Tibial nerve (tissue), 3 donors: ENCODE data around the gene LGI1.

ENCODE experiments used
- POLR2A ChIP-seq, 2 donors: fragments of 450-650 bp; IDR thresholded peaks; one replicate each; pipeline ENCODE4 v1.6.1; 2017; ENCODE audit warnings: antibody characterized with exemption in 2 of 2, mild to moderate bottlenecking in 2 of 2, moderate library complexity in 2 of 2
- TF ChIP-seq, protein P1 (sequence below), 5 experiments: fragments of 200-600 bp in 3 of 5; fragments of 450-650 bp in 2 of 5; sonication (generic) in 3 of 5; IDR thresholded peaks; one replicate each; pipeline ENCODE4 v1.5.1; 2016 to 2019; ENCODE audit warnings: antibody characterized with exemption in 5 of 5, mild to moderate bottlenecking in 3 of 5, moderate library complexity in 2 of 5

- TF ChIP-seq, protein P1, sequence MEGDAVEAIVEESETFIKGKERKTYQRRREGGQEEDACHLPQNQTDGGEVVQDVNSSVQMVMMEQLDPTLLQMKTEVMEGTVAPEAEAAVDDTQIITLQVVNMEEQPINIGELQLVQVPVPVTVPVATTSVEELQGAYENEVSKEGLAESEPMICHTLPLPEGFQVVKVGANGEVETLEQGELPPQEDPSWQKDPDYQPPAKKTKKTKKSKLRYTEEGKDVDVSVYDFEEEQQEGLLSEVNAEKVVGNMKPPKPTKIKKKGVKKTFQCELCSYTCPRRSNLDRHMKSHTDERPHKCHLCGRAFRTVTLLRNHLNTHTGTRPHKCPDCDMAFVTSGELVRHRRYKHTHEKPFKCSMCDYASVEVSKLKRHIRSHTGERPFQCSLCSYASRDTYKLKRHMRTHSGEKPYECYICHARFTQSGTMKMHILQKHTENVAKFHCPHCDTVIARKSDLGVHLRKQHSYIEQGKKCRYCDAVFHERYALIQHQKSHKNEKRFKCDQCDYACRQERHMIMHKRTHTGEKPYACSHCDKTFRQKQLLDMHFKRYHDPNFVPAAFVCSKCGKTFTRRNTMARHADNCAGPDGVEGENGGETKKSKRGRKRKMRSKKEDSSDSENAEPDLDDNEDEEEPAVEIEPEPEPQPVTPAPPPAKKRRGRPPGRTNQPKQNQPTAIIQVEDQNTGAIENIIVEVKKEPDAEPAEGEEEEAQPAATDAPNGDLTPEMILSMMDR (IDR thresholded peaks at IDR 0.05): no peak
- TF ChIP-seq POLR2A (IDR thresholded peaks at IDR 0.05): no peak
Observed at GRCh38 chr10:93790439-93790838, 32.7 kb downstream of the LGI1 start.
